NCI-H510A (cell line): ENCODE data around the gene VPS39.

ENCODE experiments used
- DNase-seq: peaks from one replicate; lab custom pipeline; 2025; lab: John Stamatoyannopoulos, UW

VPS39 gene

GRCh38 chr15:42144841-42145375 is 63.2 kb downstream of the VPS39 start:
- DNase-seq: no peak

GRCh38 chr15:42143866-42144625 is 64.1 kb downstream of the VPS39 start:
- no peak for DNase-seq

- no peak for DNase-seq
Observed at GRCh38 chr15:42143356-42143755, 64.7 kb downstream of the VPS39 start.

- no peak for DNase-seq
Observed at GRCh38 chr15:42141795-42142667, 66.1 kb downstream of the VPS39 start.

GRCh38 chr15:42141246-42141645 is 66.9 kb downstream of the VPS39 start:
- DNase-seq: no peak

- no peak for DNase-seq
Observed at GRCh38 chr15:42140383-42141070, 67.6 kb downstream of the VPS39 start.

- no peak for DNase-seq
Observed at GRCh38 chr15:42139596-42139995, 68.5 kb downstream of the VPS39 start.

GRCh38 chr15:42138968-42139386 is 69.1 kb downstream of the VPS39 start:
- no peak for DNase-seq

- no peak for DNase-seq
Observed at GRCh38 chr15:42138411-42138810, 69.7 kb downstream of the VPS39 start.

- DNase-seq: no peak
Observed at GRCh38 chr15:42137461-42138261, 70.4 kb downstream of the VPS39 start.

GRCh38 chr15:42136513-42136912 is 71.6 kb downstream of the VPS39 start:
- no peak for DNase-seq

- no peak for DNase-seq
Observed at GRCh38 chr15:42135351-42135750, 72.8 kb downstream of the VPS39 start.

- no peak for DNase-seq
Observed at GRCh38 chr15:42134617-42135245, 73.4 kb downstream of the VPS39 start.

GRCh38 chr15:42133886-42134502 is 74.1 kb downstream of the VPS39 start:
- no peak for DNase-seq

GRCh38 chr15:42133356-42133755 is 74.7 kb downstream of the VPS39 start:
- DNase-seq: no peak

- peak; percentile 55 for DNase-seq
Observed at GRCh38 chr15:42131826-42132806, 76.0 kb downstream of the VPS39 start.

GRCh38 chr15:42131006-42131405 is 77.1 kb downstream of the VPS39 start:
- no peak for DNase-seq

- DNase-seq: no peak
Observed at GRCh38 chr15:42130246-42130986, 77.7 kb downstream of the VPS39 start.

GRCh38 chr15:42129364-42129763 is 78.7 kb downstream of the VPS39 start:
- no peak for DNase-seq
